Breast epithelium (tissue), 3 donors: Measurements from ENCODE around the gene MUC5AC.

ENCODE experiments used
- POLR2A ChIP-seq: fragments of 450-650 bp; IDR thresholded peaks from one replicate; pipeline ENCODE4 v1.6.1; 2016; ENCODE audit warnings: antibody characterized with exemption, mild to moderate bottlenecking, moderate library complexity
- TF ChIP-seq, protein P1 (sequence below), 3 donors: fragments of 450-650 bp; IDR thresholded peaks; one replicate each; pipeline ENCODE4 v1.5.1; 2016 to 2017; ENCODE audit warnings: antibody characterized with exemption in 3 of 3, mild to moderate bottlenecking in 3 of 3, moderate library complexity in 3 of 3

DNA sequence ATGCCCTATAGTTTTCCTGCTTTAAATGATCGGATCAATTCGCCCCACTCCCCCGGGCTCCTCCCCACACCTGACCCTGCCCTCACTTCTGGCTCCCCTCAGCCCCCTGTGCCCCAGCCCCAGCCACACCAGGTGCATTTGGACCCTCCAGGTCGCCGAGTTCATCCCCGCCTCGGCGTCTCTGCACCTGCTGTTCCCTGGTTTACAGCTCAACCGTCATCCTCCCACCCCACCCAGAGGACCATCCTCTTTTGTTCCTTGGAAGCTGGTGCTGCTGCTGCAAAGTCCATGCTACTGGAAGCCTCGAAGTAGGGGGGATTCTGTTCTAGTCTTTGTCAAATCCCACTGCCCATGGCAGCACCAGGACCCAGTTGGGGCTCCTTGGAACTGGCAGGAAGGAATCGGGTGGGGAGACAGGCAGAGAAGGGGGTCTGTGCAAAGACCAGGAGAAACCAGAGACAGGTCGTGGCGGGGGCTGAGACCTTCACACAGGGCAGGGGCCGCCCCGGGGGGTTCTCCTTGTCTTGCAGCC lies 60.6 kb downstream of the MUC5AC start:
- TF ChIP-seq, protein P1, sequence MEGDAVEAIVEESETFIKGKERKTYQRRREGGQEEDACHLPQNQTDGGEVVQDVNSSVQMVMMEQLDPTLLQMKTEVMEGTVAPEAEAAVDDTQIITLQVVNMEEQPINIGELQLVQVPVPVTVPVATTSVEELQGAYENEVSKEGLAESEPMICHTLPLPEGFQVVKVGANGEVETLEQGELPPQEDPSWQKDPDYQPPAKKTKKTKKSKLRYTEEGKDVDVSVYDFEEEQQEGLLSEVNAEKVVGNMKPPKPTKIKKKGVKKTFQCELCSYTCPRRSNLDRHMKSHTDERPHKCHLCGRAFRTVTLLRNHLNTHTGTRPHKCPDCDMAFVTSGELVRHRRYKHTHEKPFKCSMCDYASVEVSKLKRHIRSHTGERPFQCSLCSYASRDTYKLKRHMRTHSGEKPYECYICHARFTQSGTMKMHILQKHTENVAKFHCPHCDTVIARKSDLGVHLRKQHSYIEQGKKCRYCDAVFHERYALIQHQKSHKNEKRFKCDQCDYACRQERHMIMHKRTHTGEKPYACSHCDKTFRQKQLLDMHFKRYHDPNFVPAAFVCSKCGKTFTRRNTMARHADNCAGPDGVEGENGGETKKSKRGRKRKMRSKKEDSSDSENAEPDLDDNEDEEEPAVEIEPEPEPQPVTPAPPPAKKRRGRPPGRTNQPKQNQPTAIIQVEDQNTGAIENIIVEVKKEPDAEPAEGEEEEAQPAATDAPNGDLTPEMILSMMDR (IDR thresholded peaks at IDR 0.05) = no peak
- no peak for TF ChIP-seq POLR2A
